Skin epidermis (tissue), 12 donors: Measurements from ENCODE around the gene GALNT2.

Source experiments
- H3K27ac ChIP-seq, 21 experiments: fragments of 200-600 bp; sonication (generic) in 11 of 21; one replicate each; pipeline ENCODE4 v1.5.0; 2020; ENCODE audit warnings: mild to moderate bottlenecking in 3 of 21, inconsistent platforms in 2 of 21, moderate library complexity in 2 of 21
- H3K4me3 ChIP-seq, 7 experiments: fragments of 200-600 bp; sonication (generic) in 2 of 7; one replicate each; pipeline ENCODE4 v1.5.0; 2020; ENCODE audit warnings: inconsistent platforms in 2 of 7, mild to moderate bottlenecking in 2 of 7, moderate library complexity in 1 of 7

GALNT2 gene

DNA sequence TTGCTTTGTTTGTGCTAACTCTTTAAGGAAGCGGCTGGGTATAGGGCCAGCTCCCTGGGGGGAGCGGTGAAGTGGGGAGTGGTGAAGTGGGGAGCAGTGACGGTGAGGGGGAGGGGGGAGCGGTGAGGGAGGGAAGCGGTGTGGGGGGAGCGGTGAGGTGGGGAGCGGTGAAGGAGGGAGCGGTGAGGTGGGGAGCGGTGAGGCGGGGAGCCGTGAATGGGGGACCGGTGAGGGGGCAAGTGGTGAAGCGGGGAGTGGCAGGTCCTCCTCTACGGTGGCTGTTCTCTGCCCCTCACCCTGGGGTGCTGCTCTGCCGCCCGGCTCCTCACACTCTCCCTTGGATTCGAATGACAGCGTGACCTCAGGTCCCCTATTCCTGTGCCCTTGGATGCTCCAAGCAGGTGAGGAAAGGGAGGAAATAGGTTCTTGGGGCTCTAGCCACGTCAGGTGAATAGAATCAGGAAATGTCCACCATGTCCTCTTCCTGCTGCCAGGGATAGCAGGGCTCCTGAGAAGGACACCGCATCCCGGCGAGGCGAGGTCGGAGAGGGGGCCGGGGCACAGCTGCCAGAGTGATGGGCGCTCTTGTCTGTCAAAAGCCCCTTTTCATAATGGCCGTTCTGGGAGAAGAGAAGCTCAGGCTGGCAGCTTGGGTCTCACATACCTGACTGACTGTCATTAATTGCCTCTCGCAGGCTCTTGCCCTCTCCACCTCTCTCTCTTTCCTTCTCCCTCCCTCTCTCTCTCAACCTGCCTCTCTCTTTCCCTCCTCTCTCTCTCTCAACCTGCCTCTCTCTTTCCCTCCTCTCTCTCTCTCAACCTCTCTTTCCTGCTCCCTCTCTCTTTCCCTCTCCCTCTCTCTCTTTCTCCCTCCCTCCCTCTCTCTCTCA, 224.9 kb downstream of the GALNT2 start:
- Histone ChIP-seq H3K4me3 (no peak overlapping the region), H3K27ac (peak overlapping the region in 1 of 21 experiments; percentile 48)

DNA sequence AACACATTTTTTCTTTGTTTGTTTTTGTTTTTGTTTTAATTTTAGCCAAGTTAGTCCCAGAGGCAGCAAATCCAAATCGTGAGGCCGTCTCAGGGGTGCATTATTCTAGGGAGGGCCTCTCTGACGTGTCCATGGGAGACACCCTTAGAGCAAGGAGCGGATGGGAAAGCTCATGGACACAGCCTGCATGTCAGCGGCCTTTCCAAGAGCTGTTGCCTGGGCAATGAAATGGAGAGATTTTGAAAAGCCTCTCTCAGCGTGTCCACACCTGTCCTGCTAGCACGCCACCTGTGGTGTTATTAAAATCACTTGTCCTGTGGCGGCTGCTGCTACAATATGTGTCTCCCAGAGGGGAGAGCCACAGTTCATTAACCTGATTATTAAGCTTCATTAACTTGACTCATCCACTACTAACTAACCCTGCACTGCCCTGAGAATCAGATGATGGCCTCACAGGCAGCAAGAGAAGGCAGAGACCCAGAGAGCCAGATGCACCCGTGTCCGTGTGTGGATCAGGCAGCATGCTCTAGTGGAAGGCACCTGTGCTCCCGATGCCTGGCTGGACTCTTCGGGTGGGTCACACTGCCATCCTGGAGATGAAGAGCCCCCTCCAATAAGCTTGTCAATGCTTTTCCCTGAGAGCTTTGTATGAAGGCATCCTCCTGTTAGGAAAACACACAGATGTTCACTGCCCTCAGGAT, 225.8 kb downstream of the GALNT2 start:
- no peak overlapping the region for H3K27ac ChIP-seq
- no peak overlapping the region for H3K4me3 ChIP-seq

DNA sequence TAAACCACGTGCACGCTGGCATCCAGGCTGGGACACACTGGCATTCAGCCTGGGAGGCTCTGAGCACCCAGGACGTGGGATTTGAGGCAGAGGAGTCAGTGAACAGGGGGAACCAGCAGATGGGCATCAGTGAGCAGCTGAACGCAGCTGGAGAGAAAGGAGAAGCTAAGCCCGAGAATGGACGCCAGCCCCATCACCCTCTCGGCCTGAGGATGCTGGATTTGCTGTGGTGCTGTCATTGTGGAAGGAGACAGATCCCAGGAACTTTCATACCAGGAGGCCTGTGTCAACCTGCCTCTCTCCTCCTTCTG, 226.3 kb downstream of the GALNT2 start:
- Histone ChIP-seq H3K4me3 (no peak overlapping the region), H3K27ac (no peak overlapping the region)

GRCh38 chr1:230295367-230295766, 228.3 kb downstream of the GALNT2 start:
- H3K4me3 ChIP-seq, result no peak overlapping the region

GRCh38 chr1:230299191-230300006, 232.4 kb downstream of the GALNT2 start:
- Histone ChIP-seq H3K4me3 (no peak overlapping the region), H3K27ac (peak overlapping the region in 1 of 21 experiments; percentile 64)

More at GRCh38 chr1:230295367-230295766, 228.3 kb downstream of the GALNT2 start:
- no peak overlapping the region for H3K27ac ChIP-seq

DNA sequence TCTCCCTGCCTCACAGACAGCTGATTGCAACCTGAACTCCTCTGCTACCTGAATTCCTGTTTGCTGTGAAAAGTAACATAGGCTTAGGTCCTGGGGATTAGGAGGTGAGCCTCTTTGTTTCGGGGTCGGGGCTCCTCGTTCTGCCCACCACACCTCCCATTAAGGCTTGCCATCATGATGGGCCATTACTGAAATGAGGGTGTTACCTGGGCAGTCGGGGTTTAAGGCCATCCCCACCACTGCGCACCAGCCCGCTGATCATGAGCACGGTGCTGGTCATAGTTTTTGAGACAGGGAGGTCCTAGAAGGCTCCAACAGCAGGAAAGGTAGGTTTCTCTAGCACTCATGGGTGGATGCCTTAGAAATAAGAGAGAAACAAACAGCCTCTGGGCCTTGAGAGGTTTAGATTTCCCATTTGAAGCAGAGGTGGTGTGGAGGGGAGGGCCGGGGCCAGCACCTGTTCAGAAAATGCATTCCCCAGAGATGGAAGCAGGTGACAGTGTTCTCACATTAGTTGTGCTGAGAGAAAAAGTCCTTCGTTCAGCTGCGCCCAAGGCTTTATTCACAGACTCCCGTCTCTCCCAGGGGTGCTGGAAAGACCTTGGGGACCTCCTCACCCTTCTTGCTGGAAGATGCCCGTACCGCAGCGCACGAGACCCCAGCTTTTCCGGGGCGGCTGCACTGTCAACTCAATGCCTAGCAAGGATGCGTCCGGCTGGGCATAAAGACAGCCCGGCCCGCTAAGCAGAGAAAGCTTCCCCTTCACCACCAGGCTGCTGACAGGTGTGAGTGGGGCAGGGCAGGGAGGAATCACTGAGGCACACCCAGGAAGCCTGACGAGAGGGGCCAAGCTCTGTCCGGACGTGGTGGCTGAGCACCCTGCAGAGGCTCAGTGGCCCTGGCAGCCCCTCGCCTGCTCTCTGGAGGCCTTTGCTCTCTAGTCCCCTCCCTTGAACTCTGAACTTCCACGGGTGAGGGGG, 233.6 kb downstream of the GALNT2 start:
- no peak overlapping the region for H3K4me3 ChIP-seq
- peak overlapping the region in 1 of 21 experiments; percentile 31 for H3K27ac ChIP-seq

- Histone ChIP-seq H3K27ac (no peak overlapping the region), H3K4me3 (no peak overlapping the region)
Observed at GRCh38 chr1:230301322-230301721, 234.3 kb downstream of the GALNT2 start.

DNA sequence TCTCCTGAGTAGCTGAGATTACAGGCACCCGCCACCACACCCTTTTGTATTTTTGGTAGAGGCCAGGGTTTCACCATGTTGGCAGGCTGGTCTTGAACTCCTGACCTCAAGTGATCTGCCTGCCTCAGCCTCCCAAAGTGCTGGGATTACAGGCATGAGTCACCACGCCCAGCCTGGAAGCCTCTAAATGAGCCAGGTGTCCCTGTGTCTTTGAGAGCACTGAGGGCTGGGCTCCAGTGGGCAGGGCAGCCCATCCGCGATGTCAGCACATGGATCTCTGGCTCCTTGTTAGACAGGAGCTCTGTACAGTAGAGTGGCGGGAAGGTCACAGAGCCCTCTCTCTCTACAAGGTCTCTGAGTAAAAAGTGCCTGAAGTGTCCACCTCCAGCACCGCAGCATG, 234.8 kb downstream of the GALNT2 start:
- Histone ChIP-seq H3K27ac (no peak overlapping the region), H3K4me3 (no peak overlapping the region)

DNA sequence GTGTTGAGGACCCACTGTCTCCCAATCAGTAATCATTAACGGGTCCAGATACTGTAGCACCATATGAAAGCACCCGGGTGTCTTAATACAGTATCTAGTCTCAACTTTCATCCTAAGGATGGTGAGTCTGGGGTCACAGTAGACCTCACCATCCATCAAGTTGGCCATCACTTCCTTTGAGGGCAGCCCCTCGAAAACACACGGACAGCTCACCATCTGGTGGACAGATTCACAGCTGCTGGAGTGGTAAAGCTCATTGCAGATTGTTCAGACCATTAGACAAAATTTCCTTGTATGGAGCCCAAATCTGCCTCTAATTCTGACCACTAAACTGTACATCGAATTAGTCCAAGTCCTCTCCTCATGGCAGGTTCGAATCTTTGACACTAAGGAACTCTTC, 236.0 kb downstream of the GALNT2 start:
- Histone ChIP-seq H3K27ac (no peak overlapping the region), H3K4me3 (no peak overlapping the region)

- H3K4me3 ChIP-seq, result no peak overlapping the region
- no peak overlapping the region for H3K27ac ChIP-seq
Observed at GRCh38 chr1:230303822-230304221, 236.8 kb downstream of the GALNT2 start.

DNA sequence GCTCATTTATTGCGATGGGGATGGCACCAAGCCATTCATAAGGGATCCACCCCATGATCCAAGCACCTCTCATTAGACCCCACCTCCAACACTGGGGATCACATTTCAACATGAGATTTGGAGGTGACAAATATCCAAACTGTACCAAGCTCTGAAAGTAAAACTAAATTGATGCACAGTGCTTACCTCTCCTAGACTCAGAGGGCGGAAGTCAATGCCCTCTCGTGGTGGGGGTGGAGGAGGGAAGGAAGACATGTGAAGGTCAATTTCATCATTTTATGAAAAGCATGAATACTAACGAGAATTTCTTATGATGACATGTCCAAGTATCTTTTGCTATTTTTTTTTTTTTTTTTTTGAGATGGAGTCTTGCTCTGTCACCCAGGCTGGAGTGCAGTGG, 239.1 kb downstream of the GALNT2 start:
- no peak overlapping the region for H3K27ac ChIP-seq
- no peak overlapping the region for H3K4me3 ChIP-seq

DNA sequence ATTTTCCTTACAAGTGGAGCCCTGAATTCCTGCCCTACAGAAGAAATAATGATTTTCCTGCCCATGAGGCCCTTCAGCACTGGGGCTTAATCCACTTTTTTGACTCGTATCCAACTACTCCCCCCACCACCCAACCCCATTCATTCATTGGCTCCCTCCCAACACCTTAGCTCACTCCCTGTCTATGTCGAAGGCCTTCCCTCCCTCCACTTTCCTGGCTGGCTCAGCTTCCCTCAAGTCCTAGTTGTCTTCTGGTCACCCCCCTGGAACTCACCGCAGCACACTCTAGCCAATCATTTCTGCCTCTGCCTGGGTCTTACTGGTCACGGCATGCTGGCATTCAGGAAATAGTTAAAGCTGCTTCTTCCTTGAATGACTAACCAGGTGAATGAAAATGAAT, 240.2 kb downstream of the GALNT2 start:
- Histone ChIP-seq H3K27ac (no peak overlapping the region), H3K4me3 (no peak overlapping the region)

DNA sequence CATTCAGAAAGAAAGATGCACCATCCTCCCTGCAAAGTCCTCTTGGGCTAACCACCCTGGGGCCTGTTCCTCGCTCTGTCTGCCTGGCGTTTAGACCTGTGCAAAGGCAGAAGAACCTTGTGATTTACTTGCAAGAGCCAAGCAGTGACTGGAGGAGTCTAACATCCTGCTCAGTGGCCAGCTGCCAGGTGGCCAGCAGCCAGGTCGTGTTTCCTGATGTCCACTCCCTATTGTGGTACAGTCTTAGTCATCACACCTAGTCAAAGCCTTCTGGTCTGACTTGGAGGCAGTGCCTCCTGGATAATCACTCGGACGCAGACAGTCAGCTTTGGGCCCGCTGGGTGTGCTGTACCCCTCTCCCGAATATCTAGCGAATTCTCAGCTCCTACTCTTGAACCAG, 241.0 kb downstream of the GALNT2 start:
- Histone ChIP-seq H3K27ac (no peak overlapping the region), H3K4me3 (no peak overlapping the region)

DNA sequence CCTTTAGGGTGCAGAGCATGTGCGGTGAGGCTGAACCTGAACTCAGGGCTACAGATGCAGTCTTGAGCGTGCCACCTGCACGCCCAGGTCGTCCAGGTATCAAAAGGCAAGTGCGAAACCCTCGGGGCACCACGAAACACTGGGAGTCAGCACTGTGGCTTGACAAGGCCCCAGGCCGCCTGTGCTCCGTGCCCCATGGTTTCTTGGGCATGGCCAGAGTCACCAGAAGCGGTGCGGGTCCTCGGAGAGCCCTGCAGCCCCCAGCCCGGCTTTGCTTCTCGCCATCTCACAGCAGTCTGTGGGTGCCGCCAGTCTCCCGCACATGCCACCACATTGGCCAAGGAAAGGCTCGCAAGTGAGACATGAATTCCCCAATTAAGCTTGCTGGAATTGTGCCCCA, 241.8 kb downstream of the GALNT2 start:
- H3K27ac ChIP-seq, result no peak overlapping the region
- H3K4me3 ChIP-seq, result no peak overlapping the region

DNA sequence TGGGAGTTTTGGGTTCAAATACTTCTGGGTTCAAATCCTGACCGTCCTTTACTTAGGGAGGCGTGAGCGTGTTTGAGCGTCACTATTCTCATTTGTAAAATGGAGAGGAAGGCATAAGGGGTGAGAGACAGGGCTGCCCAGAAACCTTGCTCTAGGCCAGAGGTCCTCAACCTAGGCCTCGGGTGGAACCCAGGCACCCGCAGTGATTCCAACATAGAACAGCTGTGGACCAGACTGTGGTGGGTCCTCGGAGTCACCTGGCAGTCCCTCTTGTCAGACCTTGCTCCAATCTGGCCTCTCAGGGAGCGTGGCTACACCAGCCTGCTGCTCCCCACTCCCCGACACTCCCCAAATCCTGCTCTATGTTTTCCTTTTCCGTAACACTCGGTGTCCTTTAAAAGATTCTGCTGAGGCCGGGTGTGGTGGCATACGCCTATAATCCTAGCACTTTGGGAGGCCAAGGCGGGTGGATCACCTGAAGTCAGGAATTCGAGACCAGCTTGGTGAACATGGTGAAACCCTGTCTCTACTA, 242.7 kb downstream of the GALNT2 start:
- H3K4me3 ChIP-seq, result no peak overlapping the region
- no peak overlapping the region for H3K27ac ChIP-seq

GRCh38 chr1:230310381-230311163, 243.5 kb downstream of the GALNT2 start:
- Histone ChIP-seq H3K4me3 (no peak overlapping the region), H3K27ac (no peak overlapping the region)

- Histone ChIP-seq H3K27ac (no peak overlapping the region), H3K4me3 (no peak overlapping the region)
Observed at GRCh38 chr1:230312676-230313075, 245.6 kb downstream of the GALNT2 start.

GRCh38 chr1:230313453-230314141, 246.6 kb downstream of the GALNT2 start:
- Histone ChIP-seq H3K27ac (no peak overlapping the region), H3K4me3 (no peak overlapping the region)
